AG08395 (cell line): ENCODE results near the gene EVC2.

Experiments used
- DNase-seq: peaks from one replicate; pipeline ENCODE4 v3.0.0; 2012; ENCODE audit warnings: mixed read lengths, low spot score

EVC2 gene

DNA sequence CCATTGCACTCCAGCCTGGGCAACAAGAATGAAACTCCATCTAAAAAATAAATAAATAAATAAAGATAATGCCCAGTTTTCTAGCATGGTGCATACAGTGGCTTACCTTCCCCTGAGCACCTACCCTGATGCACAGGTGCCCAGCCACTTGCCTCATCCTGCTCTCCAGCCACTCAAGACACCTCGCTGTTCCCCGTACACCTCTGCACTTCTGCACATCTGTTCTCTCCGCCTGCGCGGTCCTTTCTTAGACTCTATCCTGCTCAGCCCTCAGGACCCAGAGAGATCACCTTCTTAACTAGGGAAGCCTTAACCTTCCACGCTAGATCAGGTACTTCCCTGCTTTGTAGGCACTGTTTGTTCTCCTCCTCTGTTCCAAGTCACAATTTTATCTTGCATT lies 5.5 kb upstream of the EVC2 start:
- DNase-seq: no peak

- DNase-seq: no peak
These were observed 4.6 kb upstream of the EVC2 start for GRCh38 chr4:5712931-5713330.

DNA sequence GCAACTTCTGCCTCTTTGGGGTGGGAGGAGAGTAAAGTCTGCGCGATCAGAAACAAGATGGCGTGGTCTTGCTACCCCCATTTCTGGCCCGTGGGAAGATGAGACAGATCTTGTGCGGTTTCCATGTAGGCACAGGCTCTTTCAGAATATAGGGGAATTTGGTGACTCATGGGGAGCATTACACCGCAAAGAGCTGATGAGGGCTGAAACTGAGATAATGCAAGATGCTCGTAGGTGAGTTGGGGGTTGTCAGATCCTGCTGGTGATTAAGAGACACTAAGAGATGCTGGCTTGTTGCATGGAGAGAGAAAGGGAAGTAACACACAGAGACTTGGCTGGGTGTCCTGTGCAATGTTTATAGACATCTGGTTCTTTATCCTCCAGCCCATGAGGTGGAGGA lies 4.2 kb upstream of the EVC2 start:
- peak; percentile 18 for DNase-seq

DNA sequence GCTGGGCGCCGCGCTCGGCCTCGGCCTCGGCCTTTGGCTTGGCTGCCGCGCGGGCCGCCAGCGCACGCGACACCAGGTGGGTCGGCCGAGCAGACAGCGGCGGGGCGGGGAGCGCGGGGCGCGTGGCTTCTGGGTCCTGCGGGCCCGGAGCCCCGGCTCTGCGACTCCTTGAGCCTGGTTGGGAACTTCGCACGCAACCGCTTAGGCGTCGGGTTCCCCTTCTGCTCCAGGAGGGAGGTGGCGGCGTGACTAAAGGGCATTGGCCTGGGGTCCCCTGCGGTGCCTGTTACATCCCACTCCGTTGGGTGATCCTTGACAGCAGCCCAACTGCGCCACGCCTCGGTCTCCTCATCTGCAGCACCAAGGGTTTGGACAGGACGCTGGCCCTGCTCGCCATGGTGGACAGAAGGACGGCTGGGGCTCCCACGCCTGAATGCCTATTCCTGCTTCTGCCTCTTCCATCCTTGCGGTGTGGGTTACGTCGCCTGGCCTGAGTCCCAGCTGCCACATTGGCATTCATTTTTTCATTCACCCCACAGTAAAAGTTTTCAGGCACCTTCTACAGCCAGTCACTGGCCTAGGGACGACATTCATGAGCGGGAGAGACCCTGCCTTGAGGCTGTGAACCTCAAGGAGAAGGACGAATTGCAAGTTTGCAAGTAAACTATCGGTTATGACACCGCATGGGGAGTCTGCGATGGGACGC lies 3.3 kb upstream of the EVC2 start:
- DNase-seq: peak; percentile 45

DNA sequence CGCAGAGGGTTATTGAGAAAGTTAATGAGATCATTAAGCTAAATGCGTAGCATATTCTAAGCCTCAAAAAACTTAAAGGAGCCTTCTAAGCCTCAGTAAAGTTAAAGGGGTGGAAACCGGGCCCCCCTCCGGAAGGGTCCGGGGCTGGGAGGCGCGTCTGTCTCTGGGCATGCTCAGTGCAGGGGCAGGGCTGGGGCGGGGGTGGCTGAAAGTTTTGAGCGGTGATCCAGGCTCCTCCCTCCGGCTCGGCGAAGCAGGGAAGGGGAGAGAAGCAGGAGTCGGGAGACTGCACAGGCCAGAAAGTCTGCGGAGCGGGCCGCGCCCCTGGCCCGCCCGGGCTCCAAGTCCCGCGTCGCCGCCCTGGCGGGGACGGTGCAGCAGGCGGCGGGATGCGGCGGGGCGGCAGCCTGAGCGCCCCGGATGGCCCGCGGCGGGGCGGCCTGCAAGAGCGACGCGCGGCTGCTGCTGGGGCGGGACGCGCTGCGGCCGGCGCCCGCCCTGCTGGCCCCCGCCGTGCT lies 2.7 kb upstream of the EVC2 start, which contains the start of gene EVC:
EVC (plus strand) TSS at position 241 of the 518 bp plus-strand sequence; CDS start at position 421, 180 bp downstream.
- peak; percentile 93 for DNase-seq

- DNase-seq: peak; percentile 38
These were observed 2.0 kb upstream of the EVC2 start for GRCh38 chr4:5710065-5710960.

- no peak for DNase-seq
These were observed 832 bp upstream of the EVC2 start for GRCh38 chr4:5709207-5709575.

GRCh38 chr4:5707778-5708448 lies 446 bp downstream of the EVC2 start:
- DNase-seq: no peak

GRCh38 chr4:5707366-5707765 lies 993 bp downstream of the EVC2 start:
- no peak for DNase-seq

GRCh38 chr4:5706486-5707290 lies 1.7 kb downstream of the EVC2 start:
- DNase-seq: no peak

DNA sequence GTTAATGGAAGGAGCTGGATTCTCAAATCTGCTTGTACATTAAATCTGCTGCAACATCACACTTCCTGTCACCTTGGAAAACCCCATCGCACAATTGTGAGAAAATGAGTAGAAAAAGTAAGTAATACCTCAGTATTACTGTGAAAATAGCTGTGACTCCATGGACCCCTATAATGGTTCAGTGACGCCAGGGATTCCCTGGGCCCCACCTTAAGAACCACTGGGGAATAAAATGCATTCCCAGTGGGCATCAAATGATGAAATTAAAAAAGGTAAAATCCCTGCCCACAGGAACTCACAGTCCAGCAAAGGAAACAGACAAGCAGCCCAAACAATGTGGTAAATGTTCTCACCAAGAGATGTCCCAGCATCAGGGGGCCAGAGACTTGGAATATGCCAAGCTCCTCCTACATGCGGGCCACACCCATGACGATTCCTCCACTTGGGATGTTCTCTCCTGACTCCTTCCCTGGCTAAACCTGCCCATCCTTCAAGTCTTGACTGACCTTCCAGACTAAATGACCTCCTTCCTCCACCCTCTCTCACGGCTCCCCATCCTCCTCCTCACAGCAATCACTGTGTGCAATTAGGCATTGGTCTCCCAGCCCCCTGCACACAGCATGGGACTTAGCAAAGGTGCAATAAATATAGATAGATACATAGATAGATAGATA lies 2.6 kb downstream of the EVC2 start:
- DNase-seq: no peak

GRCh38 chr4:5704276-5704675 lies 4.1 kb downstream of the EVC2 start:
- no peak for DNase-seq

GRCh38 chr4:5703831-5704230 lies 4.5 kb downstream of the EVC2 start:
- DNase-seq: no peak

- no peak for DNase-seq
These were observed 6.4 kb downstream of the EVC2 start for GRCh38 chr4:5701971-5702370.

DNA sequence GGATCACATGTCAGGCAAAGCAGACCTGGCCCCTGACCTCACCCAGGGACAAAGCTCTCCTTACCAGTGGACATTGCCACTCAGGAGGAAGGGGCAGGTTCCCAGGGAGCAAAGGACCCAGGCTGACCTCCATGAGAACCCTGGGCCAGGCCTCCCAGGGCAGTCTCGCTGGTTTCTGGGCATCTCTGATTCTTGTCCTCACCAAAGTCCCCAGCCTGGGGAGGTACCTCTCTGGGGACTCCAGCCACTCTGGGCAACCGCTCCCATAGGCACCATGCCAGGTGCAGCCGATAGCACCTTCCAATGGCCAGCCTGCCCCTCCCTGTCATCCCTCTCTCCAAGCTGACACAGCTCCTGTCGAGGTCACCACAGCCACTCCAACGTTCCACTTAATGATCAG lies 7.9 kb downstream of the EVC2 start:
- no peak for DNase-seq

GRCh38 chr4:5696341-5696740 lies 12.0 kb downstream of the EVC2 start:
- no peak for DNase-seq

GRCh38 chr4:5693871-5694270 lies 14.5 kb downstream of the EVC2 start:
- no peak for DNase-seq

DNA sequence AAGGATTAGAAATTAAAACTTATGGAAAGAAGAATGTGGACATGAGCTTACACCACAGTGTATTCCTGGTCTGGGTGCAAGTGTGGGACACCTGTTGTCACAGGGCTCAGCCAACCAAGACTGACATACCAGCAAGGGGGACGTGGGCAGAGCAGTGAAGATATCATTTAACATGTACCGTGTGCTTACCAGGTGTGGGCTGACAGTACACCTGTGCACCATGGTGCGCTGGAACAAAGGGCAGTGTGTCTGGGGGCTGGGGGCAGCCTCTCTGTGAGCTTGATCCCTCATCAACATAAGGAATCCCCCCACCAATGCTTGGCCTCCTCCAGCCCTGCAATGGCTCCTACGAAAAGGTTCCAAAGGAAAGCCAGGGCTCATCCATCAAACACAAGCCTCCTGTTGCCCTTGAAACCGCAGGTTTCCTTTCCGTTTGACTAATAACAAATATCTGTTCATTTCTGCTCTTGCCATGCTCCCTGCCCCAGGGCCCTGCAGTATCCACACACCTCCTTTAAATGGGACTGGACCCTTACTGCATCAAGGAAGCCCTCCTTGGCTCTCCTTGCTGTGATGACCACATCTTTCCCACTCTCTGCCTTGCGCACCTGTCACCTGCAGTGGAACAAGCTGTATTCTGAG lies 16.7 kb downstream of the EVC2 start:
- no peak for DNase-seq

DNA sequence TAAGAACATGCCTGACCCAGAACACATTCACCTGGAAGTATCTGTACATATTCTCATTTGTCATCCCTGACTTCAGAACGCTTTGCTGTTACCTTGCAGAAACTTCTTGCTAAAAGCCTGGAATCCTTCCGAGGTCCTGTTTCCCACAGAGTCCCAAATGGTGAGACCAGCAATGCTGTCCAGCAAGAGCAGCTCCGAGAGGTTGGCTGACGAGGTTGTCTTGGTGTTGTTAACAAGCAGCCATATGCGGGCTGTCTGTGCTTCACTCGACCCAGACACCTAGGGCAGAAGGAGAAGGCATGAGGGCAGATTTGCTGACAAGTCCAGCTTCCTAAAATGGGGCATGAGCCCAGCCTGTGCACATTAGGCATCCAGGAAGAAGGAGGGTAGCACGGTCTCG lies 19.3 kb downstream of the EVC2 start:
- DNase-seq: no peak

GRCh38 chr4:5686338-5686737 lies 22.0 kb downstream of the EVC2 start:
- DNase-seq: no peak

DNA sequence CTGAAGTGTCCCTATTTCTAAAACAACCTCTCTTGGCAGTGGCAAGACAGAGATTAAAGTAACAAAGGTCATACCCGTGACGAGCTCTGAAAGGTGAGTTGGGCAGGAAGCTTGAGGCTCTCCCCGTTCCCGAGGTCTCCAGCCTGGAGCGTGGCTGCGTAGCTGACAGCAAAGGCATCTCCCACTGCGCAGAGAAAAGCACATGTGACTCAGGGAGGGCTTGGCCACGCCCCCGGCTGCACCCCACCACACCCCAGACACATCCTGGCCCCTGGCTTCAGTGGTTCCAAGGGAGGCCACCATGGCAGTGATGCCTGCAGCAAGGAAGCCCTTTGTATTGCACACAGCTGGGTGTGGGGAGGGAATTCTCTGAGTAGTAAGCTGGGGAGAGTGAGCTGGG lies 23.1 kb downstream of the EVC2 start:
- no peak for DNase-seq
